ENCODE data around the gene SENP1. TPM values are rescaled to one million over a fixed set of nuclear protein-coding genes. Genes with fewer than 3 reads are reported as not detected.
A peak's percentile ranks its signal among the peaks of the same experiment; 100 is the strongest.

The SENP1 gene
- total RNA-seq, 1 experiment from 2014 or later, result 28.8 TPM

- peaks cover 31% of the 10 kb centered on the region for H3K23me2 ChIP-seq (ENCODE audit: insufficient read length, low read depth, low read length, poor library complexity, severe bottlenecking)
- H3K27ac Mint-ChIP-seq, result no peak overlapping the region
- H3K36me3 Mint-ChIP-seq (ENCODE audit: insufficient read depth in 1 of 3, low read depth in 3 of 3), result no peaks in the 10 kb centered on the region
- no peak overlapping the region for H2BK15ac ChIP-seq (ENCODE audit: low read depth, low read length)
- no peak overlapping the region for H3K9ac ChIP-seq (ENCODE audit: extremely low read depth, insufficient read length, low read length)
- H3K18ac ChIP-seq (ENCODE audit: insufficient read length, low read depth, low read length), result no peak overlapping the region
- no peak overlapping the region for H2BK120ac ChIP-seq (ENCODE audit: low read depth, low read length, poor library complexity, severe bottlenecking)
- peaks cover 3% of the 10 kb centered on the region for H3K4me1 ChIP-seq (ENCODE audit: insufficient read depth, low read length)
- no peaks in the 10 kb centered on the region for H3K79me2 ChIP-seq (ENCODE audit: insufficient read depth, low read length)
- peaks cover 78% of the 10 kb centered on the region for H3K27me3 ChIP-seq (ENCODE audit: insufficient read depth, low read length)
- peak overlapping the region; percentile 69 for H3K4me2 ChIP-seq (ENCODE audit: insufficient read depth, insufficient read length, low read length)
- H3K56ac ChIP-seq (ENCODE audit: insufficient read length, low read depth, low read length), result no peak overlapping the region
- H2BK12ac ChIP-seq (ENCODE audit: insufficient read length, low read depth, low read length), result no peak overlapping the region
- H4K5ac ChIP-seq (ENCODE audit: insufficient read length, low read depth, low read length), result no peak overlapping the region
- H3K79me1 ChIP-seq (ENCODE audit: insufficient read depth, low read depth, low read length, poor library complexity, severe bottlenecking), result no peaks in the 10 kb centered on the region
- no peak overlapping the region for H3K14ac ChIP-seq (ENCODE audit: insufficient read depth, low read length)
- H3K9me3 Mint-ChIP-seq, result peaks cover 0 to 2% of the 10 kb centered on the region in 2 experiments; a peak in 3 of 5 replicates
- H3T11ph ChIP-seq (ENCODE audit: low read length), result no peak overlapping the region
- H2AFZ ChIP-seq (ENCODE audit: low read length), result no peak overlapping the region
- no peak overlapping the region for H3K27ac ChIP-seq (ENCODE audit: insufficient read length, low read depth, low read length)
- no peak overlapping the region for H4K91ac ChIP-seq (ENCODE audit: insufficient read length, low read depth, low read length)
- TF ChIP-seq, protein P1, sequence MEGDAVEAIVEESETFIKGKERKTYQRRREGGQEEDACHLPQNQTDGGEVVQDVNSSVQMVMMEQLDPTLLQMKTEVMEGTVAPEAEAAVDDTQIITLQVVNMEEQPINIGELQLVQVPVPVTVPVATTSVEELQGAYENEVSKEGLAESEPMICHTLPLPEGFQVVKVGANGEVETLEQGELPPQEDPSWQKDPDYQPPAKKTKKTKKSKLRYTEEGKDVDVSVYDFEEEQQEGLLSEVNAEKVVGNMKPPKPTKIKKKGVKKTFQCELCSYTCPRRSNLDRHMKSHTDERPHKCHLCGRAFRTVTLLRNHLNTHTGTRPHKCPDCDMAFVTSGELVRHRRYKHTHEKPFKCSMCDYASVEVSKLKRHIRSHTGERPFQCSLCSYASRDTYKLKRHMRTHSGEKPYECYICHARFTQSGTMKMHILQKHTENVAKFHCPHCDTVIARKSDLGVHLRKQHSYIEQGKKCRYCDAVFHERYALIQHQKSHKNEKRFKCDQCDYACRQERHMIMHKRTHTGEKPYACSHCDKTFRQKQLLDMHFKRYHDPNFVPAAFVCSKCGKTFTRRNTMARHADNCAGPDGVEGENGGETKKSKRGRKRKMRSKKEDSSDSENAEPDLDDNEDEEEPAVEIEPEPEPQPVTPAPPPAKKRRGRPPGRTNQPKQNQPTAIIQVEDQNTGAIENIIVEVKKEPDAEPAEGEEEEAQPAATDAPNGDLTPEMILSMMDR (conservative IDR thresholded peaks at IDR 0.05), result no peak
- H2BK5ac ChIP-seq (ENCODE audit: insufficient read length, low read length), result no peak overlapping the region
- no peak overlapping the region for H3K4ac ChIP-seq (ENCODE audit: low read depth, low read length)
- peak overlapping the region; percentile 61 to 83; a peak in 4 of 5 replicates for H3K4me3 Mint-ChIP-seq
- no peak overlapping the region for H2BK20ac ChIP-seq (ENCODE audit: low read depth, low read length, poor library complexity, severe bottlenecking)
- H3K4me1 Mint-ChIP-seq, result peaks cover 36 to 44% of the 10 kb centered on the region in 2 experiments
- no peak overlapping the region for H3K23ac ChIP-seq (ENCODE audit: insufficient read length, low read depth, low read length)
- no peak overlapping the region for H2AK5ac ChIP-seq (ENCODE audit: insufficient read length, low read length)
- H4K20me1 ChIP-seq (ENCODE audit: control insufficient read depth, insufficient read depth, insufficient read length), result peaks cover 3% of the 10 kb centered on the region
- H4K8ac ChIP-seq (replicated peaks; ENCODE audit: insufficient read length, low read depth, low read length), result no peak overlapping the region
- H3K27me3 Mint-ChIP-seq (ENCODE audit: low read depth), result peaks cover 99% of the 10 kb centered on the region
- H3K9me3 ChIP-seq (ENCODE audit: control insufficient read depth, low read depth, low read length), result no peaks in the 10 kb centered on the region
- DNase-seq, result no peak
Measured at GRCh38 chr12:48005750-48006021, 100.2 kb downstream of the SENP1 start.
